Spleen (tissue), 11 donors: ENCODE results near the gene GPRC5B. TPM values are rescaled to one million over a fixed set of nuclear protein-coding genes. Genes with fewer than 3 reads are reported as not detected.

Experiments used
- DNase-seq: peaks from one replicate; pipeline ENCODE4 v3.0.0-alpha.2; 2020
- H3K27ac ChIP-seq, 8 donors: fragments of 200-600 bp; sonication (generic) in 7 of 8; 1 replicate in 4 of 8; 2 replicates in 4 of 8; pipeline versions ENCODE4 v1.5.0 to v1.8.0; 2016 to 2021; ENCODE audit warnings: inconsistent platforms in 4 of 8, mild to moderate bottlenecking in 4 of 8, moderate library complexity in 1 of 8
- H3K27me3 ChIP-seq, 7 donors: fragments of 200-600 bp; sonication (generic) in 6 of 7; replicated peaks in 1 of 7; 1 replicate in 4 of 7; 2 replicates in 3 of 7; pipeline versions ENCODE4 v1.5.0 to v1.8.0; 2016 to 2021; ENCODE audit warnings: inconsistent platforms in 3 of 7, mild to moderate bottlenecking in 1 of 7
- H3K36me3 ChIP-seq, 6 donors: fragments of 200-600 bp; sonication (generic) in 5 of 6; 1 replicate in 4 of 6; 2 replicates in 2 of 6; pipeline versions ENCODE4 v1.5.0 to v1.8.0; 2016 to 2021; ENCODE audit warnings: inconsistent platforms in 2 of 6
- H3K4me1 ChIP-seq, 6 donors: fragments of 200-600 bp; sonication (generic) in 5 of 6; 1 replicate in 3 of 6; 2 replicates in 3 of 6; pipeline versions ENCODE4 v1.5.0 to v1.8.0; 2016 to 2021; ENCODE audit warnings: inconsistent platforms in 3 of 6
- H3K4me3 ChIP-seq, 8 donors: fragments of 200-600 bp; sonication (generic) in 7 of 8; 1 replicate in 4 of 8; 2 replicates in 4 of 8; pipeline versions ENCODE4 v1.5.0 to v1.8.0; 2016 to 2021; ENCODE audit warnings: inconsistent platforms in 4 of 8, mild to moderate bottlenecking in 4 of 8, moderate library complexity in 2 of 8
- H3K9me3 ChIP-seq, 8 donors: fragments of 200-600 bp; sonication (generic) in 7 of 8; 1 replicate in 4 of 8; 2 replicates in 4 of 8; pipeline versions ENCODE4 v1.5.0 to v1.8.0; 2016 to 2021; ENCODE audit warnings: inconsistent platforms in 4 of 8
- POLR2A ChIP-seq, 3 donors: fragments of 450-650 bp; IDR thresholded peaks; one replicate each; pipeline ENCODE4 v1.5.1; 2017; ENCODE audit warnings: antibody characterized with exemption in 3 of 3, mild to moderate bottlenecking in 1 of 3
- POLR2AphosphoS5 ChIP-seq, 3 donors: sonication (generic); formaldehyde crosslinking; IDR thresholded peaks; one replicate each; pipeline ENCODE4 v1.5.1; 2017; ENCODE audit warnings: antibody characterized with exemption in 3 of 3
- WGBS, 5 donors: extraction: QIAGEN DNeasy Blood & Tissue Kit in 3 of 5; methylation state at CpG; one replicate each; pipeline versions ENCODE4 v1.1.5 to v1.1.7; 2013 to 2018; 5-methylcytosine and 5-hydroxymethylcytosine counted together
- intact Hi-C: fragments of 100-400 bp; cut with DNase I; formaldehyde crosslinking; loops from one replicate; pipeline ENCODE4 v1.15.0; 2023; ENCODE audit warnings: low total_unique reads
- polyA plus RNA-seq, 3 donors: library from polyadenylated mRNA; stranded (reverse); fragments of 200-250 nt; gene quantifications; one replicate each; pipeline ENCODE4 v1.2.1, GENCODE V29; 2013
- small RNA-seq, 4 donors: library from RNA; depleted of rRNA; stranded (forward); fragments of <200 nt; gene quantifications; one replicate each; pipeline ENCODE3, GENCODE V24; 2016
- total RNA-seq, 7 donors: library from RNA; depleted of rRNA in 3 of 7; stranded (reverse); fragments of >200 nt in 3 of 7; fragmentation: NEBNext Ultra II Directional in 4 of 7; extraction: Animal tissue kit (Norgen Biotek cat#: 25700) in 4 of 7; gene quantifications; one replicate each; pipeline versions ENCODE4 v1.1.0 to v1.2.1, GENCODE V29; 2016 to 2021
- TF ChIP-seq, protein P1 (sequence below), 11 experiments: fragments of 200-600 bp in 7 of 11; fragments of 450-650 bp in 4 of 11; sonication (generic) in 4 of 11; IDR thresholded peaks in 8 of 11; conservative IDR thresholded peaks in 3 of 11; 1 replicate in 7 of 11; 2 replicates in 4 of 11; pipeline versions ENCODE4 v1.4.0 to v1.8.0; 2016 to 2021; ENCODE audit warnings: antibody characterized with exemption in 11 of 11, inconsistent platforms in 4 of 11, mild to moderate bottlenecking in 1 of 11
- donor health status: healthy with polysubstance abuse.
- donor health status: DM: no; HTN: no; CAD: no; lungs with moderate emphysema.
- donor health status: DM: no; HTN: no; CAD: no.
- donor health status: Bipolar disorder and iron deficiency.
- donor health status: healthy.
- donor health status: DM: no; HTN: no; CAD: no.
- donor health status: DM: yes; HTN: yes; CAD: no.

The GPRC5B gene
- total and polyA plus RNA-seq, 10 donors: 4.0 to 8.6 (median 6.5) TPM

DNA sequence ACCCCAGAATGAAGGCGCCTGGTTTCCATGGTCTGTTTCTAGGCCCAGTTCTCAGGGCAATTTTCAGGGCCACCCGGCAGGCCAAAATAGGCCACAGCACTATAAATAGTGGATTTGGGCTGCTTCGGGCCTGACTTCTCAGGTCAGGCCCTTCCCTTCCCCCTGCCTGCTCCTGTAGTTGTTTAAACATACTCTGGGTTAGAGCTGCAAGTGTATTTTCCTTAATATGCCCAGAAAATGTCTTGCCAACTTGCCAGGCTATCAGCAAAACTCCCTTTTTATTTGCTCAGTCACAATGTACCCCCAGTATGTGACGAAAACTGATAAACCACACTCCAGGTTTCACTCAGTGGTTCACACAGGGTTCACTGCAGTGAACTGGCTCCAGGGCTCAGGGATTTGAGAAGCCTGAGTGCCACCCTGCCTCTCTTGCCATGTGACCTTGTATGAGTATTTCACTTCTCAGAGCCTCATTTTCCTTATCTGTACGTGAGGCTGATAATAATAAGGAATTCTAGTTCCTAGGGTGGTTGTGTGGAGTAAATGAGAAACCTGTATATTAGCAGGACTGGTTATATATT lies 76.5 kb downstream of the GPRC5B start:
- H3K27me3 ChIP-seq: no peaks in the 10 kb centered on the region
- no peak overlapping the region for H3K4me3 ChIP-seq
- no peak for DNase-seq
- no peak overlapping the region for H3K27ac ChIP-seq
- H3K9me3 ChIP-seq: peaks cover 0 to 32% (median 22%) of the 10 kb centered on the region in 8 donors
- intact Hi-C loops: no loop called here
- 73 to 80% (median 78%) methylated on average over 5 of the region's 5 CpGs for WGBS, 5 donors
- peaks cover 0 to 16% (median 9%) of the 10 kb centered on the region in 6 donors for H3K4me1 ChIP-seq
- H3K36me3 ChIP-seq: no peaks in the 10 kb centered on the region
- TF ChIP-seq, protein P1, sequence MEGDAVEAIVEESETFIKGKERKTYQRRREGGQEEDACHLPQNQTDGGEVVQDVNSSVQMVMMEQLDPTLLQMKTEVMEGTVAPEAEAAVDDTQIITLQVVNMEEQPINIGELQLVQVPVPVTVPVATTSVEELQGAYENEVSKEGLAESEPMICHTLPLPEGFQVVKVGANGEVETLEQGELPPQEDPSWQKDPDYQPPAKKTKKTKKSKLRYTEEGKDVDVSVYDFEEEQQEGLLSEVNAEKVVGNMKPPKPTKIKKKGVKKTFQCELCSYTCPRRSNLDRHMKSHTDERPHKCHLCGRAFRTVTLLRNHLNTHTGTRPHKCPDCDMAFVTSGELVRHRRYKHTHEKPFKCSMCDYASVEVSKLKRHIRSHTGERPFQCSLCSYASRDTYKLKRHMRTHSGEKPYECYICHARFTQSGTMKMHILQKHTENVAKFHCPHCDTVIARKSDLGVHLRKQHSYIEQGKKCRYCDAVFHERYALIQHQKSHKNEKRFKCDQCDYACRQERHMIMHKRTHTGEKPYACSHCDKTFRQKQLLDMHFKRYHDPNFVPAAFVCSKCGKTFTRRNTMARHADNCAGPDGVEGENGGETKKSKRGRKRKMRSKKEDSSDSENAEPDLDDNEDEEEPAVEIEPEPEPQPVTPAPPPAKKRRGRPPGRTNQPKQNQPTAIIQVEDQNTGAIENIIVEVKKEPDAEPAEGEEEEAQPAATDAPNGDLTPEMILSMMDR (IDR thresholded peaks at IDR 0.05 in 8 of 11, conservative IDR thresholded peaks at IDR 0.05 in 3 of 11): no peak
- TF ChIP-seq POLR2AphosphoS5 (IDR thresholded peaks at IDR 0.05) (no peak), POLR2A (IDR thresholded peaks at IDR 0.05) (no peak)

Small RNA genes lying within 50 kb of the gene (small RNA-seq; reads per million reads assigned to genes)
- 0 reads per million in 4 donors for gene LARP7P2

Other genes with a start within 250 kb of the GPRC5B start
- 10 to 100 TPM in 4 of 7 donors, 1 to 10 TPM in 3; 8.1 to 13.7 (median 10.4) TPM for gene KNOP1, start 166.6 kb downstream of the GPRC5B start, total RNA-seq
- 10 to 100 TPM in 1 of 3 donors, 1 to 10 TPM in 2; 7.1 to 10.7 (median 7.4) TPM for gene KNOP1, start 166.6 kb downstream of the GPRC5B start, polyA plus RNA-seq
- gene IQCK, start 166.6 kb downstream of the GPRC5B start, total RNA-seq: 10 to 100 TPM in 3 of 7 donors, 1 to 10 TPM in 4; 5.1 to 19.9 (median 8.3) TPM
- 1 to 10 TPM; 3.6 to 4.7 (median 4.5) TPM for gene IQCK, start 166.6 kb downstream of the GPRC5B start, polyA plus RNA-seq
- gene GPR139, start 189.0 kb upstream of the GPRC5B start, total RNA-seq: not detected
- gene GPR139, start 189.0 kb upstream of the GPRC5B start, polyA plus RNA-seq: not detected